GM18502 (cell line): Measurements from ENCODE around the gene RBM47.

Source experiments
- ATAC-seq: cut with Tn5 transposase; IDR thresholded peaks from one replicate; pipeline ENCODE4 v1.9.1; 2021; ENCODE audit warnings: mild to moderate bottlenecking; ENCODE audit not compliant: unreplicated experiment, poor library complexity

RBM47 gene

GRCh38 chr4:40594261-40595178, 35.1 kb downstream of the RBM47 start:
- ATAC-seq = no peak

GRCh38 chr4:40592034-40592433, 37.6 kb downstream of the RBM47 start:
- no peak for ATAC-seq

GRCh38 chr4:40587826-40588225, 41.8 kb downstream of the RBM47 start:
- no peak for ATAC-seq

- ATAC-seq = no peak
Observed at GRCh38 chr4:40587351-40587750, 42.3 kb downstream of the RBM47 start.

GRCh38 chr4:40586729-40587128, 42.9 kb downstream of the RBM47 start:
- ATAC-seq = no peak

GRCh38 chr4:40586034-40586433, 43.6 kb downstream of the RBM47 start:
- no peak for ATAC-seq

- no peak for ATAC-seq
Observed at GRCh38 chr4:40585201-40585799, 44.4 kb downstream of the RBM47 start.

- no peak for ATAC-seq
Observed at GRCh38 chr4:40584517-40585141, 45.0 kb downstream of the RBM47 start.

GRCh38 chr4:40583850-40584439, 45.7 kb downstream of the RBM47 start:
- ATAC-seq = no peak

GRCh38 chr4:40582413-40582812, 47.3 kb downstream of the RBM47 start:
- no peak for ATAC-seq

- no peak for ATAC-seq
Observed at GRCh38 chr4:40581254-40582140, 48.2 kb downstream of the RBM47 start.

- no peak for ATAC-seq
Observed at GRCh38 chr4:40579983-40580382, 49.7 kb downstream of the RBM47 start.

- ATAC-seq = no peak
Observed at GRCh38 chr4:40577588-40578253, 51.9 kb downstream of the RBM47 start.

- peak; percentile 60 for ATAC-seq
Observed at GRCh38 chr4:40576651-40577480, 52.8 kb downstream of the RBM47 start.

GRCh38 chr4:40575846-40576245, 53.8 kb downstream of the RBM47 start:
- ATAC-seq = no peak

- no peak for ATAC-seq
Observed at GRCh38 chr4:40573593-40574311, 55.9 kb downstream of the RBM47 start.

- ATAC-seq = no peak
Observed at GRCh38 chr4:40572692-40573310, 56.9 kb downstream of the RBM47 start.
